A549 (cell line): ENCODE measurements around the gene C10orf62. TPM values are rescaled to one million over a fixed set of nuclear protein-coding genes. Genes with fewer than 3 reads are reported as not detected.
A peak's percentile ranks its signal among the peaks of the same experiment; 100 is the strongest.

Experiments
- ATAC-seq, 2 experiments: fragments of 200-7000 bp in 1 of 2; fragments of >200 bp in 1 of 2; cut with Nextera tagmentation in 1 of 2; cut with Tn5 transposase in 1 of 2; 3 replicates each; pipeline versions ENCODE4 v1.8.0 to v1.9.1; 2018 to 2020; ENCODE audit warnings: mild to moderate bottlenecking in 1 of 2, moderate library complexity in 1 of 2
- CTCF ChIA-PET: fragments of 300-600 bp; sonication (Branson Sonifier 250); formaldehyde crosslinking; extraction: SDS; loops from one replicate; lab custom pipeline; 2021; ENCODE audit warnings: antibody characterized with exemption, inconsistent platforms; lab: Yijun Ruan, JAX
- POLR2A ChIA-PET: fragments of 350-600 bp; formaldehyde crosslinking; extraction: SDS; loops from one replicate; lab custom pipeline; 2021; ENCODE audit warnings: antibody characterized with exemption, inconsistent platforms; lab: Yijun Ruan, JAX
- DNase-seq, 2 experiments: peaks; one replicate each; pipeline versions ENCODE4 v3.0.0 to v3.0.0-alpha.2; 2011 to 2016; ENCODE audit warnings: low read depth in 1 of 2, low spot score in 1 of 2
- FAIRE-seq: peaks from 2 replicates; lab custom pipeline; 2011; peaks lifted over from hg19 to GRCh38; lab: Jason Lieb, UNC
- H3K27ac ChIP-seq, 2 experiments: fragments of >200 bp; sonication (Bioruptor Twin); formaldehyde crosslinking; 3 replicates each; pipeline ENCODE4 v1.5.1; 2016 to 2017
- H3K4me1 ChIP-seq: fragments of >200 bp; sonication (Bioruptor Twin); formaldehyde crosslinking; 3 replicates; pipeline ENCODE4 v1.6.1; 2016
- H3K4me2 ChIP-seq: fragments of >200 bp; sonication (Bioruptor Twin); formaldehyde crosslinking; 3 replicates; pipeline ENCODE4 v1.6.1; 2016
- H3K4me3 ChIP-seq: fragments of >200 bp; sonication (Bioruptor Twin); formaldehyde crosslinking; 3 replicates; pipeline ENCODE4 v1.5.1; 2016
- H3K9me3 ChIP-seq: fragments of >200 bp; sonication (Bioruptor Twin); formaldehyde crosslinking; 3 replicates; pipeline ENCODE4 v1.6.1; 2016
- BCL3 ChIP-seq: fragments of >200 bp; sonication (Bioruptor Twin); formaldehyde crosslinking; IDR thresholded peaks from 3 replicates; pipeline ENCODE4 v1.6.1; 2016
- ELK1 ChIP-seq: fragments of 150-350 bp; IDR thresholded peaks from 2 replicates; pipeline ENCODE4 v1.6.1; 2014; ENCODE audit warnings: low read depth, mild to moderate bottlenecking, low read length
- ESRRA ChIP-seq: fragments of 150-350 bp; IDR thresholded peaks from 2 replicates; pipeline ENCODE4 v1.6.1; 2014; ENCODE audit warnings: mild to moderate bottlenecking, low read length, borderline replicate concordance
- FOSL2 ChIP-seq, 2 experiments: fragments of 450-650 bp in 1 of 2; fragments of >200 bp in 1 of 2; sonication (Bioruptor Twin) in 1 of 2; formaldehyde crosslinking; IDR thresholded peaks; 2 replicates each; pipeline versions ENCODE4 v1.5.0 to v1.6.1; 2016 to 2020; ENCODE audit warnings: mild to moderate bottlenecking in 1 of 2, moderate library complexity in 1 of 2
- HOXB5 ChIP-seq: fragments of 250-450 bp; sonication (Bioruptor Pico); IDR thresholded peaks from 2 replicates; pipeline ENCODE4 v1.5.0; 2020; ENCODE audit warnings: mild to moderate bottlenecking, moderate library complexity
- JUN ChIP-seq, 2 experiments: fragments of >200 bp; sonication (Bioruptor Twin); formaldehyde crosslinking; IDR thresholded peaks; 2 replicates in 1 of 2; 3 replicates in 1 of 2; pipeline ENCODE4 v1.6.1; 2016 to 2017
- JUNB ChIP-seq: fragments of >200 bp; sonication (Bioruptor Twin); formaldehyde crosslinking; IDR thresholded peaks from 2 replicates; pipeline ENCODE4 v1.6.1; 2016
- KDM5A ChIP-seq: fragments of 200-600 bp; sonication (generic); IDR thresholded peaks from 2 replicates; pipeline ENCODE4 v1.6.1; 2016; ENCODE audit warnings: antibody characterized with exemption, mild to moderate bottlenecking
- NFE2L2 ChIP-seq: fragments of 150-350 bp; conservative IDR thresholded peaks from 2 replicates; pipeline ENCODE4 v1.6.1; 2014; ENCODE audit warnings: low read length
- NPAS2 ChIP-seq: fragments of 250-450 bp; sonication (Bioruptor Pico); IDR thresholded peaks from 2 replicates; pipeline ENCODE4 v1.8.0; 2022; ENCODE audit warnings: mild to moderate bottlenecking, moderate library complexity, borderline replicate concordance
- PBX3 ChIP-seq: IDR thresholded peaks from 2 replicates; pipeline ENCODE4 v1.6.1; 2012
- POLR2A ChIP-seq: IDR thresholded peaks from 2 replicates; pipeline ENCODE4 v1.6.1; 2012; ENCODE audit warnings: mild to moderate bottlenecking, low read length
- RAD21 ChIP-seq, 2 experiments: fragments of >200 bp in 1 of 2; sonication (Bioruptor Twin) in 1 of 2; formaldehyde crosslinking in 1 of 2; IDR thresholded peaks in 1 of 2; conservative IDR thresholded peaks in 1 of 2; 2 replicates in 1 of 2; 3 replicates in 1 of 2; pipeline ENCODE4 v1.6.1; 2012 to 2018; ENCODE audit warnings: inconsistent platforms in 1 of 2
- WGBS: methylation state at CpG from one replicate; pipeline ENCODE4 v1.1.6; 2017; ENCODE audit errors: missing lambda C conversion rate; 5-methylcytosine and 5-hydroxymethylcytosine counted together
- polyA plus RNA-seq, 4 experiments: library from polyadenylated mRNA; depleted of rRNA in 3 of 4; stranded (reverse); fragments of >200 nt; fragmentation: RNase III in 1 of 4; extraction: RNeasy Plus Mini Kit Qiagen cat#74134 plus additional on column Dnase treatment in 1 of 4; gene quantifications; 2 replicates in 3 of 4; 3 replicates in 1 of 4; pipeline ENCODE4 v1.2.3, GENCODE V29; 2011 to 2017
- TF ChIP-seq, protein P1 (sequence below): fragments of >200 bp; sonication (Bioruptor Twin); formaldehyde crosslinking; IDR thresholded peaks from 2 replicates; pipeline ENCODE4 v1.6.1; 2016
- TF ChIP-seq, protein P2 (sequence below): fragments of 250-450 bp; sonication (Bioruptor Pico); IDR thresholded peaks from 2 replicates; pipeline ENCODE4 v1.5.0; 2021; ENCODE audit warnings: mild to moderate bottlenecking, moderate library complexity, borderline replicate concordance

The C10orf62 gene
- polyA plus RNA-seq, 2 of the 4 experiments (the other 2 are of a cell fraction), result not detected

- TF ChIP-seq RAD21 (conservative IDR thresholded peaks at IDR 0.05 in 1 of 2, IDR thresholded peaks at IDR 0.05 in 1 of 2), result peak; percentile 95 to 96
- TF ChIP-seq PBX3, result no peak
- TF ChIP-seq, protein P1, sequence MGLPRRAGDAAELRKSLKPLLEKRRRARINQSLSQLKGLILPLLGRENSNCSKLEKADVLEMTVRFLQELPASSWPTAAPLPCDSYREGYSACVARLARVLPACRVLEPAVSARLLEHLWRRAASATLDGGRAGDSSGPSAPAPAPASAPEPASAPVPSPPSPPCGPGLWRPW, result no peak
These were observed 17.1 kb upstream of the C10orf62 start, which contains the start of gene ANKRD2 (continued) for GRCh38 chr10:97572214-97572989.

GRCh38 chr10:97573021-97573420 is 16.5 kb upstream of the C10orf62 start:
- no peaks in the 10 kb centered on the region for H3K9me3 ChIP-seq
- H3K4me3 ChIP-seq, result no peak overlapping the region
- ATAC-seq (peak in 1 of 2 experiments; percentile 20; a peak in 3 of 6 replicates), DNase-seq (peak in 1 of 2 experiments; percentile 35), FAIRE-seq (no peak)
- H3K4me1 ChIP-seq, result peaks cover 63% of the 10 kb centered on the region
- TF ChIP-seq BCL3 (no peak), KDM5A (no peak), HOXB5 (no peak), JUN (IDR thresholded peaks at IDR 0.05) (no peak), FOSL2 (IDR thresholded peaks at IDR 0.05) (no peak), FOSL2 (CRISPR knock-in tag; IDR thresholded peaks at IDR 0.05) (no peak), NPAS2 (CRISPR knock-in tag) (no peak), NFE2L2 (no peak), ELK1 (no peak), ESRRA (no peak)
- TF ChIP-seq, protein P2, sequence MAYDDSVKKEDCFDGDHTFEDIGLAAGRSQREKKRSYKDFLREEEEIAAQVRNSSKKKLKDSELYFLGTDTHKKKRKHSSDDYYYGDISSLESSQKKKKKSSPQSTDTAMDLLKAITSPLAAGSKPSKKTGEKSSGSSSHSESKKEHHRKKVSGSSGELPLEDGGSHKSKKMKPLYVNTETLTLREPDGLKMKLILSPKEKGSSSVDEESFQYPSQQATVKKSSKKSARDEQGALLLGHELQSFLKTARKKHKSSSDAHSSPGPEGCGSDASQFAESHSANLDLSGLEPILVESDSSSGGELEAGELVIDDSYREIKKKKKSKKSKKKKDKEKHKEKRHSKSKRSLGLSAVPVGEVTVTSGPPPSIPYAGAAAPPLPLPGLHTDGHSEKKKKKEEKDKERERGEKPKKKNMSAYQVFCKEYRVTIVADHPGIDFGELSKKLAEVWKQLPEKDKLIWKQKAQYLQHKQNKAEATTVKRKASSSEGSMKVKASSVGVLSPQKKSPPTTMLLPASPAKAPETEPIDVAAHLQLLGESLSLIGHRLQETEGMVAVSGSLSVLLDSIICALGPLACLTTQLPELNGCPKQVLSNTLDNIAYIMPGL (CRISPR knock-in tag), result no peak
- TF ChIP-seq, protein P1, result no peak
- peak overlapping the region; percentile 72 for H3K4me2 ChIP-seq
- peak overlapping the region; percentile 91 to 93 for H3K27ac ChIP-seq
- CTCF ChIA-PET, result interaction anchor here (0.6 to 33.8 kb wide), 28 partner anchors 16 to 165 kb away, joined by 3 to 1048 read pairs (median 9); partner anchors contain the start of genes AVPI1, C10orf62, HOGA1 and MORN4
- 98% methylated on average over 2 of the region's 2 CpGs for WGBS
- POLR2A ChIA-PET, result no interaction called here

DNA sequence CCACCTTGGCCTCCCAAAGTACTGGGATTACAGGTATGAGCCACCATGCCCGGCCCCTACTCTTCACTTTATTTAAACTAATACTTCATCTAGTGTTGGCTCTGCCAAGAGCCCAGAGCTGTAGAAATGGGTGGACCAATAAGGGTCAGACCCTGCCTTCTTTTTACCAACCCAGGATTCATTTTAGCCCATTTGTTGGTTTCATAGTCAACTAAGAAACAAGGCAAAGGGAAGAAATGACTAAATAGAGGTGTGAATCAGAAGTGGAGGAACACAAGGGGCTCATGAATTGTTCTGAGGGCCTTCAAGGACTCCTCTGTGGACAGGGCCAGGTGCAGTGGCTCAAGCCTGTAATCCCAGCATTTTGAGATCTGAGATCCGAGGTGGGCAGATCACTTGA is 15.8 kb upstream of the C10orf62 start:
- WGBS, result 43% methylated on average over 2 of the region's 2 CpGs
- TF ChIP-seq JUNB (no peak), POLR2A (no peak)
- FAIRE-seq (no peak), DNase-seq (no peak), ATAC-seq (no peak)
- Histone ChIP-seq H3K4me3 (no peak overlapping the region), H3K27ac (peak overlapping the region; percentile 91 to 93), H3K4me1 (peaks cover 63% of the 10 kb centered on the region), H3K9me3 (no peaks in the 10 kb centered on the region), H3K4me2 (peak overlapping the region; percentile 72; the same call in 2 of the 3 replicates)
- POLR2A ChIA-PET, result no interaction called here
- CTCF ChIA-PET, result interaction anchor here (1.2 to 33.8 kb wide), 8 partner anchors 17 to 128 kb away, joined by 3 to 1048 read pairs (median 15); partner anchors contain the start of genes C10orf62 and HOGA1
